ENCODE data around the gene EEF1A2.

Gene EEF1A2

GRCh38 chr20:63544958-63545516 lies 46.2 kb upstream of the EEF1A2 start:
- no peak overlapping the region for H3K4me3 ChIP-seq (ENCODE audit: low read depth, low read length)
- DNase-seq (ENCODE audit: low read depth): no peak

GRCh38 chr20:63544241-63544957 lies 45.5 kb upstream of the EEF1A2 start:
- H3K4me3 ChIP-seq (ENCODE audit: low read depth, low read length): no peak overlapping the region
- no peak for TF ChIP-seq CTCF (conservative IDR thresholded peaks at IDR 0.05; ENCODE audit: low read depth, low read length)
- no peak for DNase-seq (ENCODE audit: low read depth)

More at GRCh38 chr20:63544958-63545516, 46.2 kb upstream of the EEF1A2 start:
- no peak for TF ChIP-seq CTCF (conservative IDR thresholded peaks at IDR 0.05; ENCODE audit: low read depth, low read length)

- DNase-seq (ENCODE audit: low read depth): no peak
- no peak overlapping the region for H3K4me3 ChIP-seq (ENCODE audit: low read depth, low read length)
- no peak for TF ChIP-seq CTCF (conservative IDR thresholded peaks at IDR 0.05; ENCODE audit: low read depth, low read length)
These were observed 44.9 kb upstream of the EEF1A2 start for GRCh38 chr20:63543733-63544132.

- TF ChIP-seq CTCF (conservative IDR thresholded peaks at IDR 0.05; ENCODE audit: low read depth, low read length): no peak
- no peak for DNase-seq (ENCODE audit: low read depth)
- H3K4me3 ChIP-seq (ENCODE audit: low read depth, low read length): no peak overlapping the region
These were observed 44.2 kb upstream of the EEF1A2 start for GRCh38 chr20:63543131-63543530.

- TF ChIP-seq CTCF (conservative IDR thresholded peaks at IDR 0.05; ENCODE audit: low read depth, low read length): no peak
- DNase-seq (ENCODE audit: low read depth): no peak
- no peak overlapping the region for H3K4me3 ChIP-seq (ENCODE audit: low read depth, low read length)
These were observed 43.8 kb upstream of the EEF1A2 start for GRCh38 chr20:63542696-63543095.

- TF ChIP-seq CTCF (conservative IDR thresholded peaks at IDR 0.05; ENCODE audit: low read depth, low read length): no peak
- H3K4me3 ChIP-seq (ENCODE audit: low read depth, low read length): no peak overlapping the region
- DNase-seq (ENCODE audit: low read depth): no peak
These were observed 43.2 kb upstream of the EEF1A2 start for GRCh38 chr20:63542031-63542559.

GRCh38 chr20:63541371-63541770 lies 42.5 kb upstream of the EEF1A2 start:
- TF ChIP-seq CTCF (conservative IDR thresholded peaks at IDR 0.05; ENCODE audit: low read depth, low read length): no peak
- no peak overlapping the region for H3K4me3 ChIP-seq (ENCODE audit: low read depth, low read length)
- DNase-seq (ENCODE audit: low read depth): no peak

Measured in choroid plexus epithelial cell (primary cell).